ENCODE results near the gene TMEM89. TPM values are rescaled to one million over a fixed set of nuclear protein-coding genes. Genes with fewer than 3 reads are reported as not detected.

The TMEM89 gene
- total RNA-seq, 1 experiment from 2014 or later: not detected

DNA sequence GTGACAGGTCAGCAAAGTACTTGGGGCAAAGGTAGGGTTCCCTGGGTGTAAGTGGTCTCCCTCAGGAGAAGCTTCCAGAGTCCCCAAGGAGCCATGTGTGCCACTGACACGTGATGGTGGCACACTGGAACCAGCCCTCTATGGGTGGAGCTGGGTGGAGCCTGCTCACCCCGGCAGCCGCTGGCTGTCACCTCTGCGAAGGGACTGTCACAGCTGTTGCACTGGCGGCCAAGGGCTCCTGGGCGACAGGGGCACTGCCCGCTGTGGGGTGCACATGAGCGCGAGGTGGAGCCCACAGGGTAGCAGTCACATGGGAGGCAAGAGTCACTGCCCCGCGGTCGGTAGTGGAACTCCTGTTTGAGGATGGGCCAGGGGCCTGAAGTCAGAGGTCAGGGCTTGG, 29.2 kb upstream of the TMEM89 start:
- Histone ChIP-seq H3K27ac (ENCODE audit: low read length) (no peak overlapping the region), H3K4me1 (ENCODE audit: control insufficient read depth, insufficient read depth, low read length) (no peaks in the 10 kb centered on the region), H3K36me3 (ENCODE audit: control insufficient read depth, insufficient read depth, low read length) (no peaks in the 10 kb centered on the region), H3K4me3 (ENCODE audit: low read depth in 2 of 2, low read length in 2 of 2) (no peak overlapping the region), H3K27me3 (ENCODE audit: control insufficient read depth, insufficient read depth, low read length) (no peaks in the 10 kb centered on the region), H3K9me3 (ENCODE audit: control insufficient read depth, insufficient read depth, low read depth, low read length) (no peaks in the 10 kb centered on the region)
- TF ChIP-seq TCF7L2 (IDR thresholded peaks at IDR 0.05; ENCODE audit: low read depth, low read length) (no peak), POLR2AphosphoS5 (IDR thresholded peaks at IDR 0.05; ENCODE audit: low read depth, low read length) (no peak), SIN3A (IDR thresholded peaks at IDR 0.05; ENCODE audit: borderline replicate concordance, insufficient read depth, low read depth, low read length) (no peak)
- TF ChIP-seq, protein P1, sequence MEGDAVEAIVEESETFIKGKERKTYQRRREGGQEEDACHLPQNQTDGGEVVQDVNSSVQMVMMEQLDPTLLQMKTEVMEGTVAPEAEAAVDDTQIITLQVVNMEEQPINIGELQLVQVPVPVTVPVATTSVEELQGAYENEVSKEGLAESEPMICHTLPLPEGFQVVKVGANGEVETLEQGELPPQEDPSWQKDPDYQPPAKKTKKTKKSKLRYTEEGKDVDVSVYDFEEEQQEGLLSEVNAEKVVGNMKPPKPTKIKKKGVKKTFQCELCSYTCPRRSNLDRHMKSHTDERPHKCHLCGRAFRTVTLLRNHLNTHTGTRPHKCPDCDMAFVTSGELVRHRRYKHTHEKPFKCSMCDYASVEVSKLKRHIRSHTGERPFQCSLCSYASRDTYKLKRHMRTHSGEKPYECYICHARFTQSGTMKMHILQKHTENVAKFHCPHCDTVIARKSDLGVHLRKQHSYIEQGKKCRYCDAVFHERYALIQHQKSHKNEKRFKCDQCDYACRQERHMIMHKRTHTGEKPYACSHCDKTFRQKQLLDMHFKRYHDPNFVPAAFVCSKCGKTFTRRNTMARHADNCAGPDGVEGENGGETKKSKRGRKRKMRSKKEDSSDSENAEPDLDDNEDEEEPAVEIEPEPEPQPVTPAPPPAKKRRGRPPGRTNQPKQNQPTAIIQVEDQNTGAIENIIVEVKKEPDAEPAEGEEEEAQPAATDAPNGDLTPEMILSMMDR (IDR thresholded peaks at IDR 0.05): no peak
- TF ChIP-seq, protein P2, sequence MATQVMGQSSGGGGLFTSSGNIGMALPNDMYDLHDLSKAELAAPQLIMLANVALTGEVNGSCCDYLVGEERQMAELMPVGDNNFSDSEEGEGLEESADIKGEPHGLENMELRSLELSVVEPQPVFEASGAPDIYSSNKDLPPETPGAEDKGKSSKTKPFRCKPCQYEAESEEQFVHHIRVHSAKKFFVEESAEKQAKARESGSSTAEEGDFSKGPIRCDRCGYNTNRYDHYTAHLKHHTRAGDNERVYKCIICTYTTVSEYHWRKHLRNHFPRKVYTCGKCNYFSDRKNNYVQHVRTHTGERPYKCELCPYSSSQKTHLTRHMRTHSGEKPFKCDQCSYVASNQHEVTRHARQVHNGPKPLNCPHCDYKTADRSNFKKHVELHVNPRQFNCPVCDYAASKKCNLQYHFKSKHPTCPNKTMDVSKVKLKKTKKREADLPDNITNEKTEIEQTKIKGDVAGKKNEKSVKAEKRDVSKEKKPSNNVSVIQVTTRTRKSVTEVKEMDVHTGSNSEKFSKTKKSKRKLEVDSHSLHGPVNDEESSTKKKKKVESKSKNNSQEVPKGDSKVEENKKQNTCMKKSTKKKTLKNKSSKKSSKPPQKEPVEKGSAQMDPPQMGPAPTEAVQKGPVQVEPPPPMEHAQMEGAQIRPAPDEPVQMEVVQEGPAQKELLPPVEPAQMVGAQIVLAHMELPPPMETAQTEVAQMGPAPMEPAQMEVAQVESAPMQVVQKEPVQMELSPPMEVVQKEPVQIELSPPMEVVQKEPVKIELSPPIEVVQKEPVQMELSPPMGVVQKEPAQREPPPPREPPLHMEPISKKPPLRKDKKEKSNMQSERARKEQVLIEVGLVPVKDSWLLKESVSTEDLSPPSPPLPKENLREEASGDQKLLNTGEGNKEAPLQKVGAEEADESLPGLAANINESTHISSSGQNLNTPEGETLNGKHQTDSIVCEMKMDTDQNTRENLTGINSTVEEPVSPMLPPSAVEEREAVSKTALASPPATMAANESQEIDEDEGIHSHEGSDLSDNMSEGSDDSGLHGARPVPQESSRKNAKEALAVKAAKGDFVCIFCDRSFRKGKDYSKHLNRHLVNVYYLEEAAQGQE (IDR thresholded peaks at IDR 0.05; ENCODE audit: insufficient read depth in 1 of 2, low read depth in 2 of 2, low read length in 1 of 2): no peak
- DNase-seq (ENCODE audit: low read depth, low spot score) (no peak), ATAC-seq (no peak)
- no TSS peak for BruUV-seq (replicated peaks)
- intact Hi-C loops (cut with micrococcal nuclease; ENCODE audit: unreplicated experiment): no loop called here
- in situ Hi-C loops (cut with HindIII; ENCODE audit: low pct_unique_long_range_greater_than_20kb, low sequenced_read_pairs): no loop called here
- ChIA-PET POLR2A (no interaction called here), CTCF (no interaction called here)

DNA sequence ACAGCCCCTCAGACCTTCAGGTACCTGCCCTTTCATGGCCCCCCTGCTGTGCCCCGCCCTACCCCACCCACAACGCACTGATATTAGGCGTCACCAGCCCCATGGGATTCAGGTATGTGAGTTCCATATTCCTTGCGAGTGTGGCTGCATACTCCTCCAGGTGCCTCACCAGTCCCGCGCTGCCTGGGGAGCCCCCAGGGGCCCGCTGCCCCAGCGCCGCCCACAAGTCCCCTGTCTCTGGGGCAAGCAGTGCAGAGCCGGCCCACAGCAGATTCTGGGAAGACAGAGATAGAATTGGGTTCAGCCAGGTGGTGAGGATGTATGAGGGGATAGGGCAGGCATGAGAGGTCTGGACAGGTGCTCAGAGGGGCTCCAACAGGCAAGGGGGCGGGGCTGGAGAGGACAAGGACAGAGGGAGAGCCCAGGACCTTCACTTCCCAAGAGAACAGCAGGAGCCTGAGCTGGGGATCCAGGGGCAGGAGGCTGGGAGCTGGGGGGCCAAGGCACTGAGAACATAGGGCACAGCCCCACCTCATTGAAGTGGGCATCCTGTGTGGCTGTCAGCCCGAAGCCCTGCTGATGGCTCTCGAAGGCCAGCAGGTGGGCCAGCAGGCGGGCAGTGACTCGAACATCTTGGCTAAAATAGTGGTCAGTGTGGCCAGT, 26.8 kb upstream of the TMEM89 start:
- no TSS peak for BruUV-seq (replicated peaks)
- H3K27ac ChIP-seq (ENCODE audit: low read length): no peak overlapping the region
- intact Hi-C loops (cut with micrococcal nuclease; ENCODE audit: unreplicated experiment) (no loop called here), in situ Hi-C loops (cut with HindIII; ENCODE audit: low pct_unique_long_range_greater_than_20kb, low sequenced_read_pairs) (no loop called here)
- no peak overlapping the region for H3K4me3 ChIP-seq (ENCODE audit: low read depth in 2 of 2, low read length in 2 of 2)
- H3K27me3 ChIP-seq (ENCODE audit: control insufficient read depth, insufficient read depth, low read length): no peaks in the 10 kb centered on the region
- ATAC-seq (no peak), DNase-seq (ENCODE audit: low read depth, low spot score) (no peak)
- no peak for TF ChIP-seq SIN3A (IDR thresholded peaks at IDR 0.05; ENCODE audit: borderline replicate concordance, insufficient read depth, low read depth, low read length)
- TF ChIP-seq, protein P1 (IDR thresholded peaks at IDR 0.05): no peak
- TF ChIP-seq, protein P2 (IDR thresholded peaks at IDR 0.05; ENCODE audit: insufficient read depth in 1 of 2, low read depth in 2 of 2, low read length in 1 of 2): no peak
- no peak for TF ChIP-seq POLR2AphosphoS5 (IDR thresholded peaks at IDR 0.05; ENCODE audit: low read depth, low read length)
- TF ChIP-seq TCF7L2 (IDR thresholded peaks at IDR 0.05; ENCODE audit: low read depth, low read length): no peak
- ChIA-PET POLR2A (no interaction called here), CTCF (no interaction called here)
- no peaks in the 10 kb centered on the region for H3K36me3 ChIP-seq (ENCODE audit: control insufficient read depth, insufficient read depth, low read length)
- H3K9me3 ChIP-seq (ENCODE audit: control insufficient read depth, insufficient read depth, low read depth, low read length): no peaks in the 10 kb centered on the region
- no peaks in the 10 kb centered on the region for H3K4me1 ChIP-seq (ENCODE audit: control insufficient read depth, insufficient read depth, low read length)

All from Panc1 (cell line).